ENCODE measurements around the gene ZNF195. TPM values are rescaled to one million over a fixed set of nuclear protein-coding genes. Genes with fewer than 3 reads are reported as not detected.
"Not testable (repeated sequence)": the region's sequence is repeated elsewhere in the genome, so short reads cannot be mapped to it uniquely, and the experiment has no call there.

ZNF195 gene
- total RNA-seq, 1 donor from 2014 or later = 72.2 TPM

DNA sequence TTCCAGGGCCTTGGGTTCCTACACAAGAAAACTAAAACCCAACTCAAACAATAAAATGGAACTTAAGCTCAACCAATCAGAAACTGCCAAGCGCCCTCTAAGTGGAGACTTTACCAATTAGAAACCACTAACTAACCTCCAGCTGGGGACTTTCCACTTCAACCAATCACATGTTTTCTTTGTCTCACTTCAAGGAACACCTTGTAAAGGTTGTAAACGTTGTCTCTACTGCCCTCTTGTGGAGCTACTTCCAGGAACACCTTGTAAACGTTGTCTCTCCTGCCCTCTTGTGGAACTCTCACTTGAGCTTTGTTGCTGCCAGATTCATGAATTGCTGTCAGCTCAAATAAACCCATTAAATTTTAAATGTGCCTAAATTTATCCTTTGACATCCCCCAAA, 54.2 kb downstream of the ZNF195 start:
- not testable (repeated sequence) for H3K79me2 ChIP-seq (ENCODE audit: low read depth); H3K4me2 ChIP-seq; H3K4me3 ChIP-seq; H3K27me3 ChIP-seq; H3K4me1 Mint-ChIP-seq; H4K20me1 ChIP-seq (ENCODE audit: low read depth); H3K27me3 Mint-ChIP-seq (ENCODE audit: insufficient read depth, low read depth); H3F3A ChIP-seq (ENCODE audit: low read depth); H3K4me1 ChIP-seq; DNase-seq (ENCODE audit: low spot score); H3K36me3 Mint-ChIP-seq; H3K4me3 Mint-ChIP-seq; H3K27ac ChIP-seq; H3K27ac Mint-ChIP-seq; H3K9me3 Mint-ChIP-seq; H3K9ac ChIP-seq; H3K9me3 ChIP-seq (ENCODE audit: low read depth); H2AFZ ChIP-seq (replicated peaks); H3K36me3 ChIP-seq

Small RNA genes lying within 50 kb of the gene (small RNA-seq; reads per million reads assigned to genes)
- gene AC123788.2 = not detected

Other genes with a start within 250 kb of the ZNF195 start
- 6.2 and 20.1 TPM in 2 replicates for gene OSBPL5, start 213.8 kb downstream of the ZNF195 start, total RNA-seq (ENCODE audit: low replicate concordance)
- gene MRGPRG, start 160.3 kb downstream of the ZNF195 start, total RNA-seq (ENCODE audit: low replicate concordance) = not detected in 2 replicates
- not detected in 2 replicates for gene MRGPRE, start 146.7 kb downstream of the ZNF195 start, total RNA-seq (ENCODE audit: low replicate concordance)

Measured in neural progenitor cell (in vitro differentiated cells).